Sigmoid colon (tissue), 7 donors: ENCODE measurements around the gene ZFHX3. TPM values are rescaled to one million over a fixed set of nuclear protein-coding genes. Genes with fewer than 3 reads are reported as not detected.

Experiments
- DNase-seq: peaks from one replicate; pipeline ENCODE4 v3.0.0-alpha.2; 2019
- H3K27ac ChIP-seq, 4 donors: fragments of 200-600 bp; sonication (generic); one replicate each; pipeline ENCODE4 v1.5.1; 2016 to 2019; ENCODE audit warnings: mild to moderate bottlenecking in 1 of 4
- H3K27me3 ChIP-seq, 3 donors: fragments of 200-600 bp; sonication (generic); one replicate each; pipeline ENCODE4 v1.5.1; 2019; ENCODE audit warnings: mild to moderate bottlenecking in 1 of 3
- H3K36me3 ChIP-seq, 4 donors: fragments of 200-600 bp; sonication (generic); one replicate each; pipeline ENCODE4 v1.5.1; 2016 to 2019
- H3K4me1 ChIP-seq, 4 donors: fragments of 200-600 bp; sonication (generic); one replicate each; pipeline ENCODE4 v1.5.1; 2017 to 2019
- H3K4me3 ChIP-seq, 4 donors: fragments of 200-600 bp; sonication (generic); one replicate each; pipeline ENCODE4 v1.5.1; 2017 to 2019; ENCODE audit warnings: mild to moderate bottlenecking in 2 of 4, moderate library complexity in 1 of 4
- H3K9me3 ChIP-seq, 4 donors: fragments of 200-600 bp in 3 of 4; sonication (generic) in 3 of 4; one replicate each; pipeline versions ENCODE4 v1.5.1 to v1.6.1; 2013 to 2019
- EP300 ChIP-seq, 4 donors: sonication (generic); formaldehyde crosslinking; IDR thresholded peaks; one replicate each; pipeline ENCODE4 v1.6.1; 2017; ENCODE audit warnings: antibody characterized with exemption in 4 of 4
- POLR2A ChIP-seq, 2 donors: fragments of 450-650 bp; IDR thresholded peaks; one replicate each; pipeline ENCODE4 v1.6.1; 2016; ENCODE audit warnings: antibody characterized with exemption in 2 of 2, mild to moderate bottlenecking in 2 of 2, moderate library complexity in 2 of 2
- POLR2AphosphoS5 ChIP-seq, 4 donors: sonication (generic); formaldehyde crosslinking; IDR thresholded peaks; one replicate each; pipeline ENCODE4 v1.6.1; 2017; ENCODE audit warnings: antibody characterized with exemption in 4 of 4
- WGBS, 2 donors: extraction: QIAGEN DNeasy Blood & Tissue Kit; methylation state at CpG; one replicate each; pipeline ENCODE4 v1.1.7; 2013; 5-methylcytosine and 5-hydroxymethylcytosine counted together
- intact Hi-C: fragments of 100-400 bp; cut with DNase I; formaldehyde crosslinking; loops from one replicate; pipeline ENCODE4 v1.15.1; 2023
- polyA plus RNA-seq, 3 donors: library from polyadenylated mRNA; stranded (reverse); fragments of 200-250 nt; gene quantifications; one replicate each; pipeline ENCODE4 v1.2.3, GENCODE V29; 2013
- total RNA-seq, 4 donors: library from RNA; depleted of rRNA; stranded (reverse); fragments of >200 nt; gene quantifications; one replicate each; pipeline ENCODE4 v1.1.0, GENCODE V29; 2016
- TF ChIP-seq, protein P1 (sequence below), 4 experiments: fragments of 450-650 bp in 3 of 4; fragments of 200-600 bp in 1 of 4; IDR thresholded peaks; one replicate each; pipeline ENCODE4 v1.5.1; 2016 to 2019; ENCODE audit warnings: antibody characterized with exemption in 4 of 4, mild to moderate bottlenecking in 3 of 4, moderate library complexity in 2 of 4
- donor health status: healthy with polysubstance abuse.
- donor health status: Bipolar disorder and iron deficiency.
- donor health status: healthy.

The ZFHX3 gene
- total and polyA plus RNA-seq, 7 donors = 0.69 to 38.8 (median 17.8) TPM

DNA sequence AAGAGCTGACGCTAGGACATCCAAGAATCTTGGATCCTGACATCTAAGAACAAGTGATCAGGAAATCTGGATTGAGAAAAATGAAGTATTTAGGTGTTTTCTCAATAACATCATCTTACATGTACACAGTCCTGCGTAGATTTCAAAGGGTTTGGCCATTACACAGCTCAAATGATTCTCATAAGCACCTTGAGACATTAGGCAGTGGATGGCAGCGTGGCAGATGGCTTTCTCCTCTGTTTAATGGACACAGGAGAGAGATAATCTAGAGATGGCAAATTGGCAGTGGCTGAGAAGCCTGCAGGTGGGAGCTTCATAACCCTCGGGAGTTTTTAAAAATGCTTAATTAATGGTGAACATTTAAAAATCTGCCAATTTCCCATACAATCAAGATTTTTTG, 137.5 kb downstream of the ZFHX3 start:
- TF ChIP-seq, protein P1, sequence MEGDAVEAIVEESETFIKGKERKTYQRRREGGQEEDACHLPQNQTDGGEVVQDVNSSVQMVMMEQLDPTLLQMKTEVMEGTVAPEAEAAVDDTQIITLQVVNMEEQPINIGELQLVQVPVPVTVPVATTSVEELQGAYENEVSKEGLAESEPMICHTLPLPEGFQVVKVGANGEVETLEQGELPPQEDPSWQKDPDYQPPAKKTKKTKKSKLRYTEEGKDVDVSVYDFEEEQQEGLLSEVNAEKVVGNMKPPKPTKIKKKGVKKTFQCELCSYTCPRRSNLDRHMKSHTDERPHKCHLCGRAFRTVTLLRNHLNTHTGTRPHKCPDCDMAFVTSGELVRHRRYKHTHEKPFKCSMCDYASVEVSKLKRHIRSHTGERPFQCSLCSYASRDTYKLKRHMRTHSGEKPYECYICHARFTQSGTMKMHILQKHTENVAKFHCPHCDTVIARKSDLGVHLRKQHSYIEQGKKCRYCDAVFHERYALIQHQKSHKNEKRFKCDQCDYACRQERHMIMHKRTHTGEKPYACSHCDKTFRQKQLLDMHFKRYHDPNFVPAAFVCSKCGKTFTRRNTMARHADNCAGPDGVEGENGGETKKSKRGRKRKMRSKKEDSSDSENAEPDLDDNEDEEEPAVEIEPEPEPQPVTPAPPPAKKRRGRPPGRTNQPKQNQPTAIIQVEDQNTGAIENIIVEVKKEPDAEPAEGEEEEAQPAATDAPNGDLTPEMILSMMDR (IDR thresholded peaks at IDR 0.05) = no peak
- TF ChIP-seq POLR2AphosphoS5 (IDR thresholded peaks at IDR 0.05) = no peak
- TF ChIP-seq POLR2A (IDR thresholded peaks at IDR 0.05) = no peak
- no peak for TF ChIP-seq EP300 (IDR thresholded peaks at IDR 0.05)
- Histone ChIP-seq H3K27ac (no peak overlapping the region), H3K27me3 (no peaks in the 10 kb centered on the region), H3K4me1 (peaks cover 0 to 9% (median 4%) of the 10 kb centered on the region in 4 donors), H3K4me3 (no peak overlapping the region), H3K36me3 (no peaks in the 10 kb centered on the region), H3K9me3 (no peaks in the 10 kb centered on the region)
- DNase-seq = no peak
- intact Hi-C loops = no loop called here
- WGBS, 2 donors = 95 to 98% methylated on average over 4 of the region's 4 CpGs

DNA sequence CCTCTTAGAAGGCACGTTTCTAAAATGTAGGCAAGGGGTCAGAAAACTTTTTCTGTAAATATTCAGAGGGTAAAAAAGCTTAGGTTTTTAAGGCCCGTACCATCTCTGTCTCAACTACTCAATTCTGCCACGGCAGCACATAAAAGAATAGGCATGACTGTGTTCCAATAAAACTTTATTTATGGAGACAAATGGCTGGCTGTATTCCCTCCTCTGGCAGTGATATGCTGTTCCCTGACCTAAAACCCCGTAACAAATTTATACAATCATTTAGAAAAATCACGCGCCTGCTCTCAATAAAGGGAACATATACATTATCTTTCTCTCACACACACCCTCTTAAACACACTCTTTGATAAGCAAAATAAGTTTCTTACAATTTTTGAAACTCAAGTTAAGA, 138.7 kb downstream of the ZFHX3 start:
- Histone ChIP-seq H3K4me1 (peaks cover 0 to under 1% (median under 1%) of the 10 kb centered on the region in 4 donors), H3K9me3 (no peaks in the 10 kb centered on the region), H3K27ac (no peak overlapping the region), H3K36me3 (no peaks in the 10 kb centered on the region), H3K4me3 (no peak overlapping the region), H3K27me3 (no peaks in the 10 kb centered on the region)
- intact Hi-C loops = no loop called here
- DNase-seq = no peak
- TF ChIP-seq, protein P1 (IDR thresholded peaks at IDR 0.05) = no peak
- TF ChIP-seq POLR2AphosphoS5 (IDR thresholded peaks at IDR 0.05) (no peak), EP300 (IDR thresholded peaks at IDR 0.05) (no peak), POLR2A (IDR thresholded peaks at IDR 0.05) (no peak)
- 89 to 92% methylated on average over 6 of the region's 6 CpGs for WGBS, 2 donors

DNA sequence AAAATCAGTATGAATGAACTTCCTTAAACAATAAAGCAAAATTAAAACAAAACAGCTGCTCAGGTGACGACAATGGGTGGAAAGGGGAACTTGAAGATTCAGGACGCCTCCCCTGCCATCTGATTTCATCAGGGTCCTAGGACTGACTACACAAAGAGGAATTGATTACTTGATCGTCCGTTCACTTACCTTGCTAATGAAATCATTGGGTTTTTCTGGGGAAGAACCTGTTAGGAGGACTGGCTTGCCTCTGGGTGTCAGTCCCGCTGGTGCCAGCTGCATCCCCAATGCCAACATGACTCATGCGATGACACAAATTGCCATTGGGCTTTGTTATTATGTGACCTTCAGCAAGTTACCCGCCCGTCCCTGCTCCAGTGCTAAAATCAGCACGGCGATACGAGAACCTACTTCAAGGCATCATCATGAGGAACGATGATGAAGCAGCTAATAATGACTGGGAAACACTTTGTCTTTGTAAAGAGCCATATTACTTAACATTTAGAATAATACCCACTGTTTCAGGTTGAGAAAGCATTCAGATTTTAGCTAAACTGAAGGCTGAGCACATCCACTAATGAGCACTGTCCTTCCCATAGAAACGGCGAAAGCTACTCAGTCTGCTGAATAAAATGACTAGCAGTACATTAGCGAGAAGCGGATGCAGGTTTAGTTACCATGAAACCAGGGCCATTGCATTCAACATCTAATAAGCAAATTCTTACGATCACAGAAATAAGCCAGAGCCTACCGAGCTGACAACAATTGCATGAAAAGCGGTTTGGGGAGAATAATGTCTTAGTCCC, 139.4 kb downstream of the ZFHX3 start:
- no peaks in the 10 kb centered on the region for H3K36me3 ChIP-seq
- intact Hi-C loops = no loop called here
- H3K4me1 ChIP-seq = no peaks in the 10 kb centered on the region
- 88 to 92% methylated on average over 19 of the region's 19 CpGs for WGBS, 2 donors
- no peaks in the 10 kb centered on the region for H3K27me3 ChIP-seq
- TF ChIP-seq, protein P1 (IDR thresholded peaks at IDR 0.05) = no peak
- TF ChIP-seq POLR2A (IDR thresholded peaks at IDR 0.05) (no peak), EP300 (IDR thresholded peaks at IDR 0.05) (no peak), POLR2AphosphoS5 (IDR thresholded peaks at IDR 0.05) (no peak)
- no peak overlapping the region for H3K4me3 ChIP-seq
- H3K27ac ChIP-seq = no peak overlapping the region
- DNase-seq = no peak
- H3K9me3 ChIP-seq = no peaks in the 10 kb centered on the region

DNA sequence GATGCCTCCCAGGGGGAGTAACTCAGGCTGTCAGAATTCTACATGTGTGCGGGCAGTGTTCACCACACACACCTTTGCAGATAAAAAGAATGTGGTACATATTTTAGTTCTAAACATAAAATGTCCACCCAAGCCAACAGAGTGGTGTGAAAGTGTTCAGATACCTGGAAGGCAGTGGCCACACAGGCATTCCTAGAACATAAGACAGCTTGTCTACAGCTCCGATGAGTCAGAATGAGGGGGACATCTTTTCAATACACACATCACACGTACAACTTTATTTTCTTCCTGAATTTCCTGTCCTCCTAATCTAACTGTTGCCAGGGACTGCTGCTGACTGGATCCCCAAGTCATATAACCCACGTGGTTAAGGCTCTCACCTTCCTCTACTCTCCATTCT, 142.3 kb downstream of the ZFHX3 start:
- H3K36me3 ChIP-seq = no peaks in the 10 kb centered on the region
- H3K4me1 ChIP-seq = peaks cover 0 to 7% (median 0%) of the 10 kb centered on the region in 4 donors
- TF ChIP-seq, protein P1 (IDR thresholded peaks at IDR 0.05) = no peak
- no peak for TF ChIP-seq POLR2AphosphoS5 (IDR thresholded peaks at IDR 0.05)
- TF ChIP-seq EP300 (IDR thresholded peaks at IDR 0.05) = no peak
- no peak for TF ChIP-seq POLR2A (IDR thresholded peaks at IDR 0.05)
- no peak for DNase-seq
- intact Hi-C loops = no loop called here
- H3K4me3 ChIP-seq = no peak overlapping the region
- H3K27me3 ChIP-seq = no peaks in the 10 kb centered on the region
- WGBS, 2 donors = 84 to 86% methylated on average over 4 of the region's 4 CpGs
- no peaks in the 10 kb centered on the region for H3K9me3 ChIP-seq
- no peak overlapping the region for H3K27ac ChIP-seq
